ENCODE data around the gene MMP13.

DNA sequence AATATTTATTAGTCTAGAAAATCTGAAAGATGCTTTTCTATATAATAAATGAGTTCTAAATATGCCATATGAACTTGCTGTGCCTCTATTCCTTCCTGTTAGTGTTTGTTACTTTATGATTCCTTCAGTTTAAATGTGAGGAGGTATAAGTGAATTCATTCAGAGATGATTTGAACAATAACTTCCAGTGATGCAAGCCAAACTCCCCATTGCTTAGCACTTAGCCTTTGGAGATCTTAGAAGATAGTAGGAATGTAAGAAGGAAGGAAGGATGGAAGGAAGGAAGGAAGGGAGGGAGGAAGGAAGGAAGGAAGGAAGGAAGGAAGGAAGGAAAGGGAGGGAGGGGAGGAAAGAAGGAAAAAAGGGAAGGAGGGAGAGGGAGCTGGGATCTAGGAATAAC lies 25.1 kb downstream of the MMP13 start:
- TF ChIP-seq, protein P1, sequence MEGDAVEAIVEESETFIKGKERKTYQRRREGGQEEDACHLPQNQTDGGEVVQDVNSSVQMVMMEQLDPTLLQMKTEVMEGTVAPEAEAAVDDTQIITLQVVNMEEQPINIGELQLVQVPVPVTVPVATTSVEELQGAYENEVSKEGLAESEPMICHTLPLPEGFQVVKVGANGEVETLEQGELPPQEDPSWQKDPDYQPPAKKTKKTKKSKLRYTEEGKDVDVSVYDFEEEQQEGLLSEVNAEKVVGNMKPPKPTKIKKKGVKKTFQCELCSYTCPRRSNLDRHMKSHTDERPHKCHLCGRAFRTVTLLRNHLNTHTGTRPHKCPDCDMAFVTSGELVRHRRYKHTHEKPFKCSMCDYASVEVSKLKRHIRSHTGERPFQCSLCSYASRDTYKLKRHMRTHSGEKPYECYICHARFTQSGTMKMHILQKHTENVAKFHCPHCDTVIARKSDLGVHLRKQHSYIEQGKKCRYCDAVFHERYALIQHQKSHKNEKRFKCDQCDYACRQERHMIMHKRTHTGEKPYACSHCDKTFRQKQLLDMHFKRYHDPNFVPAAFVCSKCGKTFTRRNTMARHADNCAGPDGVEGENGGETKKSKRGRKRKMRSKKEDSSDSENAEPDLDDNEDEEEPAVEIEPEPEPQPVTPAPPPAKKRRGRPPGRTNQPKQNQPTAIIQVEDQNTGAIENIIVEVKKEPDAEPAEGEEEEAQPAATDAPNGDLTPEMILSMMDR (conservative IDR thresholded peaks at IDR 0.05; ENCODE audit: low read depth, low read length) = no peak
- TF ChIP-seq EZH2 (IDR thresholded peaks at IDR 0.05; ENCODE audit: low read length, unreplicated experiment) (no peak), EZH2phosphoT487 (IDR thresholded peaks at IDR 0.05; ENCODE audit: borderline replicate concordance, low read length) (no peak)

Data from PC-3 (cell line).